ENCODE measurements around the gene GALNT10.

GALNT10 gene

GRCh38 chr5:154349626-154350264 is 159.2 kb downstream of the GALNT10 start:
- DNase-seq = no peak

GRCh38 chr5:154351141-154351540 is 160.6 kb downstream of the GALNT10 start:
- Histone ChIP-seq H3K27me3 (ENCODE audit: insufficient read depth, low read depth, severe bottlenecking) (no peaks in the 10 kb centered on the region), H3K36me3 (no peaks in the 10 kb centered on the region), H3K27ac (no peak overlapping the region), H3K4me3 (ENCODE audit: low read depth, low read length) (no peak overlapping the region), H3K9me3 (ENCODE audit: severe bottlenecking) (no peaks in the 10 kb centered on the region)
- no peak for DNase-seq
- TF ChIP-seq CTCF (IDR thresholded peaks at IDR 0.05; ENCODE audit: low read depth, low read length) = no peak

More at GRCh38 chr5:154349626-154350264, 159.2 kb downstream of the GALNT10 start:
- H3K27me3 ChIP-seq (ENCODE audit: insufficient read depth, low read depth, severe bottlenecking) = no peaks in the 10 kb centered on the region
- no peak overlapping the region for H3K27ac ChIP-seq
- H3K4me3 ChIP-seq (ENCODE audit: low read depth, low read length) = no peak overlapping the region
- TF ChIP-seq CTCF (IDR thresholded peaks at IDR 0.05; ENCODE audit: low read depth, low read length) = no peak
- no peaks in the 10 kb centered on the region for H3K9me3 ChIP-seq (ENCODE audit: severe bottlenecking)
- H3K36me3 ChIP-seq = no peaks in the 10 kb centered on the region

GRCh38 chr5:154351566-154351965 is 161.0 kb downstream of the GALNT10 start:
- Histone ChIP-seq H3K9me3 (ENCODE audit: severe bottlenecking) (no peaks in the 10 kb centered on the region), H3K4me3 (ENCODE audit: low read depth, low read length) (no peak overlapping the region), H3K27me3 (ENCODE audit: insufficient read depth, low read depth, severe bottlenecking) (no peaks in the 10 kb centered on the region), H3K36me3 (no peaks in the 10 kb centered on the region), H3K27ac (no peak overlapping the region)
- no peak for DNase-seq
- no peak for TF ChIP-seq CTCF (IDR thresholded peaks at IDR 0.05; ENCODE audit: low read depth, low read length)

- Histone ChIP-seq H3K27ac (no peak overlapping the region), H3K4me3 (ENCODE audit: low read depth, low read length) (no peak overlapping the region), H3K36me3 (no peaks in the 10 kb centered on the region), H3K9me3 (ENCODE audit: severe bottlenecking) (no peaks in the 10 kb centered on the region), H3K27me3 (ENCODE audit: insufficient read depth, low read depth, severe bottlenecking) (no peaks in the 10 kb centered on the region)
- TF ChIP-seq CTCF (IDR thresholded peaks at IDR 0.05; ENCODE audit: low read depth, low read length) = no peak
- DNase-seq = no peak
These were observed 162.5 kb downstream of the GALNT10 start for GRCh38 chr5:154352960-154353548.

- Histone ChIP-seq H3K9me3 (ENCODE audit: severe bottlenecking) (no peaks in the 10 kb centered on the region), H3K36me3 (no peaks in the 10 kb centered on the region), H3K27me3 (ENCODE audit: insufficient read depth, low read depth, severe bottlenecking) (no peaks in the 10 kb centered on the region), H3K4me3 (ENCODE audit: low read depth, low read length) (no peak overlapping the region), H3K27ac (no peak overlapping the region)
- no peak for TF ChIP-seq CTCF (IDR thresholded peaks at IDR 0.05; ENCODE audit: low read depth, low read length)
- DNase-seq = no peak
These were observed 164.6 kb downstream of the GALNT10 start for GRCh38 chr5:154355129-154355611.

All from WERI-Rb-1 (cell line).